Muscle of arm (tissue), 12 donors: Measurements from ENCODE around the gene HSBP1. TPM values are rescaled to one million over a fixed set of nuclear protein-coding genes. Genes with fewer than 3 reads are reported as not detected.

Source experiments
- DNase-seq: peaks from one replicate; pipeline ENCODE4 v3.0.0-alpha.2; 2013
- polyA plus RNA-seq, 12 donors: library from polyadenylated mRNA; unstranded; fragments of 120-200 nt; gene quantifications; one replicate each; pipeline ENCODE4 v1.2.1, GENCODE V29; 2013; ENCODE audit not compliant: insufficient read length in 12 of 12

Gene HSBP1
- polyA plus RNA-seq, 12 donors, result 101 to 149 (median 124) TPM; not detected in 1

GRCh38 chr16:83799336-83799735 is 8.4 kb upstream of the HSBP1 start:
- DNase-seq, result no peak

- DNase-seq, result peak; percentile 72
These were observed 5.6 kb upstream of the HSBP1 start for GRCh38 chr16:83802135-83802534.

GRCh38 chr16:83802554-83803205 is 5.1 kb upstream of the HSBP1 start:
- no peak for DNase-seq

- no peak for DNase-seq
These were observed 4.0 kb upstream of the HSBP1 start for GRCh38 chr16:83803811-83804210.

GRCh38 chr16:83804366-83804765 is 3.4 kb upstream of the HSBP1 start:
- DNase-seq, result no peak

GRCh38 chr16:83806036-83806435 is 1.7 kb upstream of the HSBP1 start:
- no peak for DNase-seq

- DNase-seq, result no peak
These were observed 1.0 kb upstream of the HSBP1 start for GRCh38 chr16:83806731-83807130.

- DNase-seq, result no peak
These were observed 460 bp upstream of the HSBP1 start for GRCh38 chr16:83807327-83807709.

GRCh38 chr16:83808573-83809014 is 816 bp downstream of the HSBP1 start:
- DNase-seq, result no peak

- DNase-seq, result no peak
These were observed 1.3 kb downstream of the HSBP1 start for GRCh38 chr16:83809092-83809491.

- no peak for DNase-seq
These were observed 3.1 kb downstream of the HSBP1 start for GRCh38 chr16:83810901-83811300.

GRCh38 chr16:83813823-83814658 is 6.3 kb downstream of the HSBP1 start:
- peak; percentile 47 for DNase-seq

- DNase-seq, result no peak
These were observed 6.8 kb downstream of the HSBP1 start for GRCh38 chr16:83814659-83814985.

- DNase-seq, result no peak
These were observed 9.2 kb downstream of the HSBP1 start for GRCh38 chr16:83817022-83817421.

GRCh38 chr16:83818276-83818675 is 10.5 kb downstream of the HSBP1 start:
- DNase-seq, result no peak

- DNase-seq, result no peak
These were observed 11.6 kb downstream of the HSBP1 start for GRCh38 chr16:83819361-83819760.

- DNase-seq, result peak; percentile 89
These were observed 18.6 kb downstream of the HSBP1 start for GRCh38 chr16:83826146-83826913.

- DNase-seq, result no peak
These were observed 22.5 kb downstream of the HSBP1 start for GRCh38 chr16:83830091-83830768.

GRCh38 chr16:83830769-83831455 is 23.1 kb downstream of the HSBP1 start:
- no peak for DNase-seq

GRCh38 chr16:83831456-83831987 is 23.7 kb downstream of the HSBP1 start:
- DNase-seq, result no peak

GRCh38 chr16:83833921-83834320 is 26.1 kb downstream of the HSBP1 start:
- no peak for DNase-seq
